NK-92 treated with Interleukin-12 subunit alpha and Interleukin-12 subunit beta, amount 100 ng/mL, for 24 hours (cell line): ENCODE data around the gene DSG1.
"Not testable (repeated sequence)": the region's sequence is repeated elsewhere in the genome, so short reads cannot be mapped to it uniquely, and the experiment has no call there.

Experiments
- DNase-seq: peaks from one replicate; lab custom pipeline; 2025; lab: John Stamatoyannopoulos, UW

DSG1 gene

GRCh38 chr18:31353336-31353735 is 35.4 kb downstream of the DSG1 start:
- DNase-seq = not testable (repeated sequence)

- no peak for DNase-seq
Observed at GRCh38 chr18:31354990-31355389, 37.0 kb downstream of the DSG1 start.

GRCh38 chr18:31356025-31356424 is 38.1 kb downstream of the DSG1 start:
- DNase-seq = no peak

- no peak for DNase-seq
Observed at GRCh38 chr18:31364190-31364589, 46.2 kb downstream of the DSG1 start.

GRCh38 chr18:31369478-31369877 is 51.5 kb downstream of the DSG1 start:
- no peak for DNase-seq

GRCh38 chr18:31371989-31372388 is 54.0 kb downstream of the DSG1 start:
- DNase-seq = no peak

GRCh38 chr18:31373641-31374040 is 55.7 kb downstream of the DSG1 start:
- DNase-seq = no peak

- DNase-seq = no peak
Observed at GRCh38 chr18:31376477-31376876, 58.5 kb downstream of the DSG1 start, which contains the start of gene DSG4. TSS of gene DSG4 (plus strand) at chr18:31376777. CDS start at chr18:31376912, 135 bp downstream.

- DNase-seq = no peak
Observed at GRCh38 chr18:31380912-31381311, 63.0 kb downstream of the DSG1 start.

GRCh38 chr18:31382107-31382506 is 64.1 kb downstream of the DSG1 start:
- DNase-seq = no peak

GRCh38 chr18:31386741-31387140 is 68.8 kb downstream of the DSG1 start:
- no peak for DNase-seq

- DNase-seq = no peak
Observed at GRCh38 chr18:31393286-31393685, 75.3 kb downstream of the DSG1 start.

GRCh38 chr18:31396796-31397612 is 79.0 kb downstream of the DSG1 start:
- DNase-seq = no peak

GRCh38 chr18:31398191-31398590 is 80.2 kb downstream of the DSG1 start:
- no peak for DNase-seq

GRCh38 chr18:31399306-31400032 is 81.5 kb downstream of the DSG1 start:
- DNase-seq = no peak

GRCh38 chr18:31401156-31402025 is 83.4 kb downstream of the DSG1 start:
- DNase-seq = no peak

- no peak for DNase-seq
Observed at GRCh38 chr18:31402026-31402373, 84.0 kb downstream of the DSG1 start.

- DNase-seq = no peak
Observed at GRCh38 chr18:31403409-31403808, 85.4 kb downstream of the DSG1 start.
